ENCODE results near the gene ARMC5. TPM values are rescaled to one million over a fixed set of nuclear protein-coding genes. Genes with fewer than 3 reads are reported as not detected.

ARMC5 gene
- total RNA-seq, 4 donors from 2014 or later, result 4.7 to 14.2 (median 8.7) TPM

DNA sequence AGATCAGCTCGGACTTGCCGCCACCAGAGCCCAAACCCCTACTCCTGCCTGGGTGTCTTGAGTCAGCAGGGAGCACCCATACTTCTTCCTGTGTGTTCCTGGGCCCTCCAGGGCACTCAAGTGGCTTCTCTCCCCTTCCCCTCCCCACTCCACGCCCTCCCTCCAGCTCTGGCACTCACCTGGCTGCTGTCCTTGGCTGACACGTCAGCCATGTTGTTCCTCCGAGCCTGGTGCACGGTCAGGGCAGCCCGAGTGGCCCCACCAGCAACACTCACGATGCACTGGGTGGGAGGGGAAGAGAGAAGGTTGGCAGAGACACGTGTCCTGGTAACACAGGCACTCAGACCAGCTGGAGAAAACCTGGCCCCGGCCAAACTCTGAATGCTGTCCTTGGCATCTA, 37.4 kb downstream of the ARMC5 start:
- H3K4me1 ChIP-seq, result no peaks in the 10 kb centered on the region
- WGBS, 2 donors (ENCODE audit: low coverage in 1 of 2), result 100% methylated on average over 1 of the region's 10 CpGs; no CpG with 5 or more reads in 1 of the 2 donors
- H3K36me3 ChIP-seq, result peaks cover 0 to 89% of the 10 kb centered on the region in 2 donors
- TF ChIP-seq, protein P1, sequence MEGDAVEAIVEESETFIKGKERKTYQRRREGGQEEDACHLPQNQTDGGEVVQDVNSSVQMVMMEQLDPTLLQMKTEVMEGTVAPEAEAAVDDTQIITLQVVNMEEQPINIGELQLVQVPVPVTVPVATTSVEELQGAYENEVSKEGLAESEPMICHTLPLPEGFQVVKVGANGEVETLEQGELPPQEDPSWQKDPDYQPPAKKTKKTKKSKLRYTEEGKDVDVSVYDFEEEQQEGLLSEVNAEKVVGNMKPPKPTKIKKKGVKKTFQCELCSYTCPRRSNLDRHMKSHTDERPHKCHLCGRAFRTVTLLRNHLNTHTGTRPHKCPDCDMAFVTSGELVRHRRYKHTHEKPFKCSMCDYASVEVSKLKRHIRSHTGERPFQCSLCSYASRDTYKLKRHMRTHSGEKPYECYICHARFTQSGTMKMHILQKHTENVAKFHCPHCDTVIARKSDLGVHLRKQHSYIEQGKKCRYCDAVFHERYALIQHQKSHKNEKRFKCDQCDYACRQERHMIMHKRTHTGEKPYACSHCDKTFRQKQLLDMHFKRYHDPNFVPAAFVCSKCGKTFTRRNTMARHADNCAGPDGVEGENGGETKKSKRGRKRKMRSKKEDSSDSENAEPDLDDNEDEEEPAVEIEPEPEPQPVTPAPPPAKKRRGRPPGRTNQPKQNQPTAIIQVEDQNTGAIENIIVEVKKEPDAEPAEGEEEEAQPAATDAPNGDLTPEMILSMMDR (IDR thresholded peaks at IDR 0.05), result no peak
- no peak for ATAC-seq
- no peak overlapping the region for H3K27ac ChIP-seq
- no peaks in the 10 kb centered on the region for H3K27me3 ChIP-seq
- no peak overlapping the region for H3K4me3 ChIP-seq
- no peaks in the 10 kb centered on the region for H3K9me3 ChIP-seq

GRCh38 chr16:31498493-31498892, 39.2 kb downstream of the ARMC5 start:
- H3K4me3 ChIP-seq, result no peak overlapping the region
- H3K36me3 ChIP-seq, result peaks cover 0 to 71% of the 10 kb centered on the region in 2 donors
- no peaks in the 10 kb centered on the region for H3K9me3 ChIP-seq
- H3K27ac ChIP-seq, result no peak overlapping the region
- H3K27me3 ChIP-seq, result no peaks in the 10 kb centered on the region
- 90% methylated on average over 8 of the region's 8 CpGs; no CpG with 5 or more reads in 1 of the 2 donors for WGBS, 2 donors (ENCODE audit: low coverage in 1 of 2)
- peaks cover 0 to 13% (median 0%) of the 10 kb centered on the region in 3 donors for H3K4me1 ChIP-seq
- no peak for TF ChIP-seq POLR2AphosphoS5 (IDR thresholded peaks at IDR 0.05)
- TF ChIP-seq POLR2A (IDR thresholded peaks at IDR 0.05), result no peak
- no peak for TF ChIP-seq EP300 (IDR thresholded peaks at IDR 0.05)
- TF ChIP-seq, protein P1 (IDR thresholded peaks at IDR 0.05), result no peak
- ATAC-seq, result no peak

DNA sequence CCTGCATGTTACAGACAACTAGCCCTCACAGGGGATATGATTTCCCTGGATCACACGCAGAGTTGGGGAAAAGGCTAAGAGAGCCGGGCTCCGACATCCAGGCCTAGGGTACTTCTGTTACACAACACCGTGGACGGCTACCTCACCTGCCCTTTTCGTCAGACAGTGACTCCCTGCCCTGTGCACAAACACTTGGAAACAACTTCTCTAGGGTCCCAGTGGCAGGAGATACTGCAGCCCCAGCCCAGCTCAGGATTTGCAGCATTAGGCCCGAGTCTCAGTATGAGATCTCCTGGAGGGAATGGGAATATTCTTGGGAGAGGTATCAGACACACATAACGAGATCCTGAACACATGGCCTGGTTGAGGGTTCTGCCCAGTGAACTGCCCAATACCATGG, 40.6 kb downstream of the ARMC5 start:
- H3K36me3 ChIP-seq, result peaks cover 0 to 63% of the 10 kb centered on the region in 2 donors
- no peaks in the 10 kb centered on the region for H3K27me3 ChIP-seq
- H3K27ac ChIP-seq, result no peak overlapping the region
- 67 to 71% methylated on average over 1 of the region's 8 CpGs for WGBS, 2 donors (ENCODE audit: low coverage in 1 of 2)
- no peak for ATAC-seq
- TF ChIP-seq POLR2A (IDR thresholded peaks at IDR 0.05) (no peak), POLR2AphosphoS5 (IDR thresholded peaks at IDR 0.05) (no peak), EP300 (IDR thresholded peaks at IDR 0.05) (no peak)
- TF ChIP-seq, protein P1 (IDR thresholded peaks at IDR 0.05), result no peak
- no peaks in the 10 kb centered on the region for H3K9me3 ChIP-seq
- peaks cover 0 to 14% (median 0%) of the 10 kb centered on the region in 3 donors for H3K4me1 ChIP-seq
- H3K4me3 ChIP-seq, result no peak overlapping the region

GRCh38 chr16:31501226-31501965, 42.1 kb downstream of the ARMC5 start:
- TF ChIP-seq EP300 (IDR thresholded peaks at IDR 0.05) (no peak), POLR2AphosphoS5 (IDR thresholded peaks at IDR 0.05) (no peak), POLR2A (IDR thresholded peaks at IDR 0.05) (no peak)
- TF ChIP-seq, protein P1 (IDR thresholded peaks at IDR 0.05), result no peak
- no peak for ATAC-seq
- WGBS, 2 donors (ENCODE audit: low coverage in 1 of 2), result 56 to 80% methylated on average over 1 to 3 of the region's 3 CpGs
- Histone ChIP-seq H3K27me3 (no peaks in the 10 kb centered on the region), H3K4me3 (no peak overlapping the region), H3K9me3 (no peaks in the 10 kb centered on the region), H3K27ac (no peak overlapping the region), H3K36me3 (peaks cover 0 to 61% of the 10 kb centered on the region in 2 donors), H3K4me1 (peaks cover 0 to 29% (median under 1%) of the 10 kb centered on the region in 3 donors)

GRCh38 chr16:31501966-31502348, 42.7 kb downstream of the ARMC5 start:
- peaks cover 0 to 35% (median 6%) of the 10 kb centered on the region in 3 donors for H3K4me1 ChIP-seq
- WGBS, 2 donors (ENCODE audit: low coverage in 1 of 2), result 73 to 86% methylated on average over 3 to 4 of the region's 4 CpGs
- ATAC-seq, result no peak
- H3K27me3 ChIP-seq, result no peaks in the 10 kb centered on the region
- TF ChIP-seq, protein P1 (IDR thresholded peaks at IDR 0.05), result no peak
- TF ChIP-seq EP300 (IDR thresholded peaks at IDR 0.05), result no peak
- no peak for TF ChIP-seq POLR2A (IDR thresholded peaks at IDR 0.05)
- no peak for TF ChIP-seq POLR2AphosphoS5 (IDR thresholded peaks at IDR 0.05)
- peaks cover 0 to 55% of the 10 kb centered on the region in 2 donors for H3K36me3 ChIP-seq
- no peaks in the 10 kb centered on the region for H3K9me3 ChIP-seq
- H3K4me3 ChIP-seq, result no peak overlapping the region
- H3K27ac ChIP-seq, result no peak overlapping the region
